Eye (tissue), 1 donor: Measurements from ENCODE around the gene CCDC194.

ENCODE experiments used
- DNase-seq: peaks from one replicate; pipeline ENCODE4 v3.0.0-alpha.2; 2015

The CCDC194 gene

GRCh38 chr19:17405250-17406045 is 11.5 kb upstream of the CCDC194 start, which contains the start of gene BST2:
Gene BST2, minus strand, starts transcription at chr19:17405630. Its CDS starts 55 bp downstream, at chr19:17405575.
- no peak for DNase-seq

- no peak for DNase-seq
Measured at GRCh38 chr19:17404621-17405249, 10.7 kb upstream of the CCDC194 start.

GRCh38 chr19:17404015-17404414 is 10.0 kb upstream of the CCDC194 start:
- no peak for DNase-seq

- DNase-seq: peak; percentile 68
Measured at GRCh38 chr19:17402982-17403855, 9.2 kb upstream of the CCDC194 start.

- DNase-seq: no peak
Measured at GRCh38 chr19:17401628-17402027, 7.6 kb upstream of the CCDC194 start.

- DNase-seq: no peak
Measured at GRCh38 chr19:17398902-17399527, 5.0 kb upstream of the CCDC194 start.

GRCh38 chr19:17394891-17395415 is 957 bp upstream of the CCDC194 start:
- DNase-seq: peak; percentile 55

GRCh38 chr19:17393002-17393401 is 994 bp downstream of the CCDC194 start:
- no peak for DNase-seq

GRCh38 chr19:17391371-17392151 is 2.4 kb downstream of the CCDC194 start:
- no peak for DNase-seq

GRCh38 chr19:17390665-17391370 is 3.2 kb downstream of the CCDC194 start:
- DNase-seq: peak; percentile 96

- DNase-seq: peak; percentile 11
Measured at GRCh38 chr19:17389957-17390664, 3.9 kb downstream of the CCDC194 start.

GRCh38 chr19:17389288-17389687 is 4.7 kb downstream of the CCDC194 start:
- no peak for DNase-seq

GRCh38 chr19:17385878-17386611 is 8.0 kb downstream of the CCDC194 start:
- DNase-seq: peak; percentile 74

GRCh38 chr19:17380426-17381138 is 13.4 kb downstream of the CCDC194 start:
- DNase-seq: no peak

GRCh38 chr19:17379221-17379631 is 14.8 kb downstream of the CCDC194 start:
- DNase-seq: peak; percentile 62

- no peak for DNase-seq
Measured at GRCh38 chr19:17378271-17378670, 15.7 kb downstream of the CCDC194 start.

GRCh38 chr19:17376935-17377600 is 16.9 kb downstream of the CCDC194 start, which contains the start of gene PLVAP:
Gene PLVAP, minus strand, starts transcription at chr19:17377342. Its CDS starts 54 bp downstream, at chr19:17377288.
- no peak for DNase-seq

GRCh38 chr19:17370026-17370587 is 23.9 kb downstream of the CCDC194 start:
- no peak for DNase-seq
